Measurements from ENCODE around the gene ZRANB3. TPM values are rescaled to one million over a fixed set of nuclear protein-coding genes. Genes with fewer than 3 reads are reported as not detected.
A peak's percentile ranks its signal among the peaks of the same experiment; 100 is the strongest.

ZRANB3 gene
- total RNA-seq (10 to 100 TPM in 1 of 7 donors, 1 to 10 TPM in 6; 4.6 to 11.4 (median 8.7) TPM), polyA plus RNA-seq (1 to 10 TPM; 2.6 to 3.7 TPM)
- long read RNA-seq, donor 1: 0 reads
- long read RNA-seq, donor 2: 0 reads
- long read RNA-seq, donor 3, partial matches to known transcripts: 0 of 5 reads
- long read RNA-seq, donor 3, other reads (novel, unspliced or antisense): 5 of 5 reads

DNA sequence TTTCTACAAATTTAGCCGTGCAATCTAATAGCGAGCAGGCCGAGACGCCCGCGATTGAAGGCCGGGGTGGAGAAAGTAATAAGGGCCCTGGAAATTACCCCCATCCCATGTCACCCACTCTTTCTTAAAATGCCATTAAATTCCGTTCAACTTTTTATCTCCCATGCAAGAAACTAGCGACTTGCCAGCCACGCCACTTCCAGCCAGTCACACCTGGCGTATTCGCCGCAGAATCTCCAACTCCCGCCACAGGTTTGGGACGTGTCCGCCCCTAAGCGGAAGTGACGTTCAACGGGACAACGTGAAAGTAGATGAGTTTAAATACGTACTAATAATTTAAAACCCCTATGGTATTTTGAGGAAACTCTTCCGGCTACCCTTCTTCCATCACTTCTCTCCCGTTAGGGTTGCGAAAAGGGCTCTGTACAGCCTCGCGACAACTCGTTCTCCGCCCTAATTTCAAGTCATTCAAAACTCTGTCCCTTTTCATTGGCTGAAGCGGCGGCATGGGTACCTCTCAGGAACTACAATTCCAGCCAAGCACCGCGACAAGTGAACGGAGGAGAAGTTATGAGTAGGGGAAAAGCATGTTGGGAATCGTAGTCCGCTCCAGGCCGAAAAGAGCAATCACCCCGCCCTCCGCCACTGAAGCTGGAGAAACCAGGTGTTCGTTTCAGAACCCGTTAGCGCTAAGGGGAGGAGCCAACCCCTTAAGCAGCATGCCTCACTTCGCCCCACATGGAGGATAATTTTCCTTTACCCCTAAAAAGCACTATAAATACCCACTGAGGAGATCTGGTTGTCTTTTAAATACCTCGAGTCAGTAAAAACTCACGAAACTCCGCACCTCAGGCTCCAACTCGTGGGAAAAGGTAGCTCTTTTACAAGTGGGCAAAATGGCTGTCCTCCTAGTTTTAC lies at the start of gene ZRANB3:
Gene ZRANB3 (minus strand): TSS at position 906 of the 918 bp plus-strand sequence.
- H3K4me1 ChIP-seq (ENCODE audit: insufficient read depth): peaks cover 4% of the 10 kb centered on the region
- intact Hi-C loops (cut with DNase I): no loop called here
- H3K27me3 ChIP-seq: no peaks in the 10 kb centered on the region
- H3K27ac ChIP-seq: peak within 1 kb of the TSS; percentile 78 to 88
- no peak for TF ChIP-seq EP300 (IDR thresholded peaks at IDR 0.05)
- TF ChIP-seq, protein P1, sequence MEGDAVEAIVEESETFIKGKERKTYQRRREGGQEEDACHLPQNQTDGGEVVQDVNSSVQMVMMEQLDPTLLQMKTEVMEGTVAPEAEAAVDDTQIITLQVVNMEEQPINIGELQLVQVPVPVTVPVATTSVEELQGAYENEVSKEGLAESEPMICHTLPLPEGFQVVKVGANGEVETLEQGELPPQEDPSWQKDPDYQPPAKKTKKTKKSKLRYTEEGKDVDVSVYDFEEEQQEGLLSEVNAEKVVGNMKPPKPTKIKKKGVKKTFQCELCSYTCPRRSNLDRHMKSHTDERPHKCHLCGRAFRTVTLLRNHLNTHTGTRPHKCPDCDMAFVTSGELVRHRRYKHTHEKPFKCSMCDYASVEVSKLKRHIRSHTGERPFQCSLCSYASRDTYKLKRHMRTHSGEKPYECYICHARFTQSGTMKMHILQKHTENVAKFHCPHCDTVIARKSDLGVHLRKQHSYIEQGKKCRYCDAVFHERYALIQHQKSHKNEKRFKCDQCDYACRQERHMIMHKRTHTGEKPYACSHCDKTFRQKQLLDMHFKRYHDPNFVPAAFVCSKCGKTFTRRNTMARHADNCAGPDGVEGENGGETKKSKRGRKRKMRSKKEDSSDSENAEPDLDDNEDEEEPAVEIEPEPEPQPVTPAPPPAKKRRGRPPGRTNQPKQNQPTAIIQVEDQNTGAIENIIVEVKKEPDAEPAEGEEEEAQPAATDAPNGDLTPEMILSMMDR (IDR thresholded peaks at IDR 0.05): no peak
- TF ChIP-seq POLR2A (IDR thresholded peaks at IDR 0.05): peak; percentile 31
- no peaks in the 10 kb centered on the region for H3K36me3 ChIP-seq
- H3K9me3 ChIP-seq: no peaks in the 10 kb centered on the region
- peak; percentile 90 to 94 (median 91) for DNase-seq
- WGBS, 3 donors: 0 to 1% (median 1%) methylated on average over 46 of the region's 46 CpGs
- peak within 1 kb of the TSS; percentile 74 for H3K4me3 ChIP-seq

DNA sequence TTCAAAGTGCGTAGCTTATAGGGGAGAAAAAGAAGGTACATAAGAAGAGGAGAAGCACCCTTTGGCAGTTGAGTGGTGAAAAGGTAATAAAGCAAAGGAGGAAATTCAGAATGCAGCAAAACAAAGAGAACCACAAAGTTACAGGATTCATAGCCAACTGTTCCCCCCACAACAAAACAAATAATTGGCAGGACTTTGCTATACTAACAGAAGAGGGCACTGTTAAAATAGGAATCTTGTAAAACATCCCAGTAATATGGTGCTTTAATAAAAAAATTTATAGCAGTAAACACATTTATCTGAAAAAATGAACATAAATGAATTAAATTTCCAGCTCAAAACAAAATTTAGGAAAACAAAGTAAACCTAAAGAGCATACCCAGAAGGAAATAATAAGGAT lies 42.6 kb upstream of the ZRANB3 start:
- no peaks in the 10 kb centered on the region for H3K4me1 ChIP-seq (ENCODE audit: insufficient read depth)
- H3K36me3 ChIP-seq: no peaks in the 10 kb centered on the region
- no peaks in the 10 kb centered on the region for H3K9me3 ChIP-seq
- H3K4me3 ChIP-seq: no peak overlapping the region
- no peak for DNase-seq
- TF ChIP-seq EP300 (IDR thresholded peaks at IDR 0.05) (no peak), POLR2A (IDR thresholded peaks at IDR 0.05) (no peak)
- TF ChIP-seq, protein P1 (IDR thresholded peaks at IDR 0.05): no peak
- WGBS, 3 donors: 92 to 100% (median 95%) methylated on average over 1 of the region's 1 CpG
- no peaks in the 10 kb centered on the region for H3K27me3 ChIP-seq
- H3K27ac ChIP-seq: no peak overlapping the region
- intact Hi-C loops (cut with DNase I): no loop called here

DNA sequence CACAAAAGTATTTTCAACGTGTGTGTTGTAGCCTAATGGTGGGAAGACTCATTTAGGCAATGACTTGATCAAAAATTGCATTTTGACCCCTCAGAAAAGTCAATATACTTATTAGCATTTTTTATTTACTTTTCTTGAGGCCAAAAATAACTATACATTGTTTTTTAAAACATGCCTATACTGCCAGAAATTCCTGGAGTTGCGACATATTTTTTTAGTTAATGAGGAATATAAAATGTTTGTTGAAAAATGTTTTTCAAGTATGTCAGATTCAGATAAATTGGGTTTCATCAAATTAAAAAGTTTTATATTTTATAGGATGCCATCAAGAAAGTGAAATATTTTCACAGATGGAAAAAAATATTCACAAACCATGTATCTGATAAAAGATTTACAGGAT lies 39.9 kb upstream of the ZRANB3 start:
- no peak overlapping the region for H3K27ac ChIP-seq
- no peak for TF ChIP-seq POLR2A (IDR thresholded peaks at IDR 0.05)
- no peak for TF ChIP-seq EP300 (IDR thresholded peaks at IDR 0.05)
- TF ChIP-seq, protein P1 (IDR thresholded peaks at IDR 0.05): no peak
- H3K9me3 ChIP-seq: no peaks in the 10 kb centered on the region
- H3K4me1 ChIP-seq (ENCODE audit: insufficient read depth): no peaks in the 10 kb centered on the region
- WGBS, 3 donors: 70 to 83% (median 74%) methylated on average over 2 of the region's 2 CpGs
- no peak overlapping the region for H3K4me3 ChIP-seq
- DNase-seq: no peak
- H3K27me3 ChIP-seq: no peaks in the 10 kb centered on the region
- intact Hi-C loops (cut with DNase I): no loop called here
- no peaks in the 10 kb centered on the region for H3K36me3 ChIP-seq

DNA sequence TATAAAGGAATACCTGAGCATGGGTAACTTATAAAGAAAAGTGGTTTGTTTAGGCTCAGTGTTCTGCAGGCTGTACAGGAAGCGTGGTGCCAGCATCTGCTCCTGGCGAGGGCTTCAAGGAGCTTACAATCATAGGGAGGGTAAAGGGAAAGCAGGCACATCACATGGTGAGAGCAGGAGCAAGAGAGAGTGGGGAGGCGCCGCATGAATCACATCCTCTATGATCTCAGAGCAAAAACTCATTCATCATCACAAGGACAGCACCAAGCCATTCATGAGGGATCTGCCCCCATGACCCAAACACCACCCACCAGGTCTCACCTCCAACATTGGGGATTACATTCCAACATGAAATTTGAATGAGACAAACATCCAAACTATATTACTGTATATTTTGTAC lies 32.8 kb upstream of the ZRANB3 start:
- intact Hi-C loops (cut with DNase I): no loop called here
- 95 to 98% (median 95%) methylated on average over 4 of the region's 4 CpGs for WGBS, 3 donors
- Histone ChIP-seq H3K36me3 (no peaks in the 10 kb centered on the region), H3K27me3 (no peaks in the 10 kb centered on the region), H3K9me3 (no peaks in the 10 kb centered on the region), H3K27ac (no peak overlapping the region), H3K4me3 (no peak overlapping the region), H3K4me1 (ENCODE audit: insufficient read depth) (no peaks in the 10 kb centered on the region)
- no peak for DNase-seq
- no peak for TF ChIP-seq POLR2A (IDR thresholded peaks at IDR 0.05)
- TF ChIP-seq EP300 (IDR thresholded peaks at IDR 0.05): no peak
- TF ChIP-seq, protein P1 (IDR thresholded peaks at IDR 0.05): no peak

Data from ovary (tissue), 10 donors.